Cardiac fibroblast (primary cell): ENCODE data around the gene TBC1D1.

ENCODE experiments used
- DNase-seq, 2 donors: peaks; one replicate each; pipeline versions ENCODE4 v3.0.0 to v3.0.0-alpha.2; 2010; ENCODE audit warnings: low read depth in 2 of 2
- H3K4me3 ChIP-seq, 2 donors: replicated peaks in 1 of 2; 1 replicate in 1 of 2; 2 replicates in 1 of 2; pipeline ENCODE4 v1.5.1; 2011; ENCODE audit warnings: low read depth in 2 of 2, low read length in 2 of 2, mild to moderate bottlenecking in 2 of 2, moderate library complexity in 1 of 2
- TF ChIP-seq, protein P1 (sequence below): IDR thresholded peaks from one replicate; pipeline ENCODE4 v1.5.1; 2011; ENCODE audit warnings: low read depth, mild to moderate bottlenecking, low read length, inconsistent platforms

Gene TBC1D1

GRCh38 chr4:38007645-38008044 is 116.8 kb downstream of the TBC1D1 start:
- TF ChIP-seq, protein P1, sequence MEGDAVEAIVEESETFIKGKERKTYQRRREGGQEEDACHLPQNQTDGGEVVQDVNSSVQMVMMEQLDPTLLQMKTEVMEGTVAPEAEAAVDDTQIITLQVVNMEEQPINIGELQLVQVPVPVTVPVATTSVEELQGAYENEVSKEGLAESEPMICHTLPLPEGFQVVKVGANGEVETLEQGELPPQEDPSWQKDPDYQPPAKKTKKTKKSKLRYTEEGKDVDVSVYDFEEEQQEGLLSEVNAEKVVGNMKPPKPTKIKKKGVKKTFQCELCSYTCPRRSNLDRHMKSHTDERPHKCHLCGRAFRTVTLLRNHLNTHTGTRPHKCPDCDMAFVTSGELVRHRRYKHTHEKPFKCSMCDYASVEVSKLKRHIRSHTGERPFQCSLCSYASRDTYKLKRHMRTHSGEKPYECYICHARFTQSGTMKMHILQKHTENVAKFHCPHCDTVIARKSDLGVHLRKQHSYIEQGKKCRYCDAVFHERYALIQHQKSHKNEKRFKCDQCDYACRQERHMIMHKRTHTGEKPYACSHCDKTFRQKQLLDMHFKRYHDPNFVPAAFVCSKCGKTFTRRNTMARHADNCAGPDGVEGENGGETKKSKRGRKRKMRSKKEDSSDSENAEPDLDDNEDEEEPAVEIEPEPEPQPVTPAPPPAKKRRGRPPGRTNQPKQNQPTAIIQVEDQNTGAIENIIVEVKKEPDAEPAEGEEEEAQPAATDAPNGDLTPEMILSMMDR = no peak
- no peak for DNase-seq

GRCh38 chr4:38008571-38009021 is 117.7 kb downstream of the TBC1D1 start:
- DNase-seq = no peak

More at GRCh38 chr4:38007645-38008044, 116.8 kb downstream of the TBC1D1 start:
- no peak overlapping the region for H3K4me3 ChIP-seq

GRCh38 chr4:38009421-38009820 is 118.5 kb downstream of the TBC1D1 start:
- TF ChIP-seq, protein P1 = no peak
- H3K4me3 ChIP-seq = no peak overlapping the region
- peak in 1 of 2 donors; percentile 29 for DNase-seq

More at GRCh38 chr4:38008571-38009021, 117.7 kb downstream of the TBC1D1 start:
- H3K4me3 ChIP-seq = no peak overlapping the region
- TF ChIP-seq, protein P1 = no peak

- TF ChIP-seq, protein P1 = no peak
- DNase-seq = no peak
- H3K4me3 ChIP-seq = no peak overlapping the region
Observed at GRCh38 chr4:38009949-38010348, 119.1 kb downstream of the TBC1D1 start.

GRCh38 chr4:38011511-38012162 is 120.8 kb downstream of the TBC1D1 start:
- H3K4me3 ChIP-seq = no peak overlapping the region
- DNase-seq = no peak
- TF ChIP-seq, protein P1 = no peak

DNA sequence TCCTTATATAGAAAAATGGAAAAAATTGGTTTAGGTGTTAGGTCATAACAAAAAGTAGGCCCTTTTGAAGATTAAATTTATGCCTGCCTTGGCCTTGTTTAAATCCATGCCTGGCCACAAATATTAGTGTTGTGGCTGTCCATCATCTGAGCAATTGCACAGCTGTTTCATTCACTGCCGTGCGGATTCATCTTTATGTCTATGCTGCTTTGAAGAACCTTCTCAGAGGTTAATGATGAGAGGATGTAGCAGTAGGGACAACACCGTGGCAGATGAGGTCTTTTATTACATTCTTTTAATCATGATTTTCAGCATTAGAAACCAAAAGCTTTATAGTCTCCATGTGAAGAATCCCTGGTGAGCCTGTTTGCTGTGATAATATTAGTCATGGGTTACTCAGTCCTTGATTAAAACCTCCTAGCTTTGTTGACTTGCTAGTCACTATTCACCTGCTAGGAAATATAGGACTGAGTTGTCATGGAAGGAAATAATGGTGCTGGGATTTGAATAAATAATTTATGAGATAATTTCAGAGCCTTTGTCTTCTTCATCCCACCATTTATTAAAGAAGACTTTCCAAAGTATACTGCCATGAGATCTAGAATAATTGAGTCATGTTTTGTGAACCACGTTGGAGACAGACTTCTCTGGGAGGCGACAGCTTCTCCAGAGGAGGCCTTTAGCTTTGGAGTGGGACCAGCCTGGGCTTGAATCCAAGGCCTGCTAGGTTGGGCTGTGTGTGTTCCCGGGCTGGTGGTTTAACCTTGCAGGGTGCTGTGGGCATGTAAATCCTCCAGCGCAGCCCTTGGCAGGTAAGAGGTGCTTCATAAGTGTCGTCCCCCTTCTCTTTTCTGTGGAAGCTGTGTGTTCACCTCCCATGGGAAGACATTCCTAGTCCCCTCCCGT is 122.8 kb downstream of the TBC1D1 start:
- no peak overlapping the region for H3K4me3 ChIP-seq
- TF ChIP-seq, protein P1 = no peak

More for the DNA sequence above, 122.8 kb downstream of the TBC1D1 start:
- peak; percentile 31 to 55 for DNase-seq
